ENCODE results near the gene ABCG5. TPM values are rescaled to one million over a fixed set of nuclear protein-coding genes. Genes with fewer than 3 reads are reported as not detected.

ABCG5 gene
- total and polyA plus RNA-seq, 7 donors: 0.01 to 0.08 TPM; not detected in 5

DNA sequence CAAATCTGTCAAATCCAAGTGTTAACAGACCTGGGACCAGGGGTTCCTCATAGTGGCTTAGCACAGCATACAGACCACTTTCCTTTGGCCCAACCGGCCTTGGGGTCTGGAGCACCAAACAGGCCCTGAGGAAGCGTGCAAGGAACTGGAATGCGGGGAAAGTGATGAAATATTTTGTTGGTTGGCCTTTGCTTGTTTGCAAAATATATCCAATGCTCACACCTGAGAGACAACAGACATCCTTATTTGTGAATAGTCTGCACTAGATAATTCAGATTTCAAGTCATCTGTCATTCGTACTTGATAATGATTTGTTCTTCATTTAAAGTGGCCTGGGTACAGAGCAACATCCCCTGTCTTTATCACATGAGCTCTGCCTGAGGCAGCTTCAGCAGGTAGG is 43.7 kb upstream of the ABCG5 start:
- Histone ChIP-seq H3K27me3 (ENCODE audit: insufficient read depth in 3 of 3, low read length in 2 of 3) (no peaks in the 10 kb centered on the region), H3K9me3 (no peaks in the 10 kb centered on the region), H3K27ac (no peak overlapping the region), H3K4me3 (no peak overlapping the region), H3K4me1 (no peaks in the 10 kb centered on the region), H3K36me3 (ENCODE audit: insufficient read depth in 1 of 2, low read depth in 1 of 2) (peaks cover 0 to 16% of the 10 kb centered on the region in 2 donors)
- WGBS, 3 donors: 87 to 90% (median 87%) methylated on average over 4 of the region's 4 CpGs
- ATAC-seq (no peak), DNase-seq (no peak)
- intact Hi-C loops (cut with DNase I): no loop called here
- TF ChIP-seq CTCF (IDR thresholded peaks at IDR 0.05): no peak

DNA sequence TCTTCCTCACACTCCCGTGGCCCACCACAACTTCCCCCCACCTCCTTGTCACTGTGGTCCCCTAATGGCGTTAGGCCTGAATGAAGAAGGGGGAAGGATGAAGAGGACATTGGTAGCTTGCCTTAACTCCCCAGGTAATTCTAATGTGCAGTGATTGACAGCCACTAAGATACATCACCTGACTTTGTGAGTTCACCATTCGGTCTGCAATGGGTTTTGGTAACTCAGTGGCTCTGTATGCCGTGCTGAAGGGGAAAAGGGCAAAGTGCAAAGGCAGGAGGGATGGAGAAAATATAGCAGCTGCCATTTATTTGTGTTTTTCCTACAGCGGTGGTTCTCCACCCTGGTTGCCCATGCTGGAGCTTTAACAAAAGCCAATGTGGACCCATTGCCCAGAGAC is 42.3 kb upstream of the ABCG5 start:
- intact Hi-C loops (cut with DNase I): no loop called here
- no peak for DNase-seq
- no peak for TF ChIP-seq CTCF (IDR thresholded peaks at IDR 0.05)
- 73 to 80% (median 76%) methylated on average over 5 of the region's 5 CpGs for WGBS, 3 donors
- ATAC-seq: no peak
- no peaks in the 10 kb centered on the region for H3K9me3 ChIP-seq
- no peak overlapping the region for H3K4me3 ChIP-seq
- H3K27me3 ChIP-seq (ENCODE audit: insufficient read depth in 3 of 3, low read length in 2 of 3): no peaks in the 10 kb centered on the region
- H3K27ac ChIP-seq: no peak overlapping the region
- H3K4me1 ChIP-seq: no peaks in the 10 kb centered on the region
- peaks cover 0 to 4% of the 10 kb centered on the region in 2 donors for H3K36me3 ChIP-seq (ENCODE audit: insufficient read depth in 1 of 2, low read depth in 1 of 2)

- Histone ChIP-seq H3K9me3 (no peaks in the 10 kb centered on the region), H3K36me3 (ENCODE audit: insufficient read depth in 1 of 2, low read depth in 1 of 2) (no peaks in the 10 kb centered on the region), H3K27me3 (ENCODE audit: insufficient read depth in 3 of 3, low read length in 2 of 3) (no peaks in the 10 kb centered on the region), H3K4me3 (no peak overlapping the region), H3K4me1 (no peaks in the 10 kb centered on the region), H3K27ac (no peak overlapping the region)
- WGBS, 3 donors: 82 to 99% (median 98%) methylated on average over 9 of the region's 9 CpGs
- ATAC-seq: no peak
- no peak for TF ChIP-seq CTCF (IDR thresholded peaks at IDR 0.05)
- intact Hi-C loops (cut with DNase I): no loop called here
- no peak for DNase-seq
These were observed 41.8 kb upstream of the ABCG5 start for GRCh38 chr2:43880471-43880870.

DNA sequence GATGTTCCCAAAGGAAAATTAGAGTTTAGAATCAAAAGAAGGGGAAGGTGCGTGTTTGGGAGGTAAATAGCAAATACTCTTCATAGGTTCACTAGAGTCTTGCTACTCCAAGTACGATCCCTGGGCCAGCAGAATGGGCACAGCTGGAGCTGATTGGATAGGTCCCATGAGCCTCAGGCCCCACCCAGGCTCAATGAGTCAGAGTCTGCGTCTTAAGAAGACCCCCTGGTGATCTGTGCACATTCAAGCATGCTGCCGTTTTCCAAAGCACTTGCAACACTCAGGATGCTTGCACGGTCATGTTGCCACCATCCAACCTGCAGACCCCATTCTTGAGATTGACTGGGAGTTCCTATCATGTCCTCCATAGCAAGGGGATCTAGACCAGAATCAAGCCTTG is 40.6 kb upstream of the ABCG5 start:
- 69 to 78% (median 74%) methylated on average over 5 of the region's 5 CpGs for WGBS, 3 donors
- Histone ChIP-seq H3K4me1 (no peaks in the 10 kb centered on the region), H3K36me3 (ENCODE audit: insufficient read depth in 1 of 2, low read depth in 1 of 2) (no peaks in the 10 kb centered on the region), H3K4me3 (no peak overlapping the region), H3K9me3 (no peaks in the 10 kb centered on the region), H3K27me3 (ENCODE audit: insufficient read depth in 3 of 3, low read length in 2 of 3) (no peaks in the 10 kb centered on the region), H3K27ac (no peak overlapping the region)
- no peak for DNase-seq
- intact Hi-C loops (cut with DNase I): no loop called here
- no peak for ATAC-seq
- TF ChIP-seq CTCF (IDR thresholded peaks at IDR 0.05): no peak

GRCh38 chr2:43877782-43878464 is 39.3 kb upstream of the ABCG5 start:
- DNase-seq (peak; percentile 51 to 68), ATAC-seq (peak; percentile 66 to 83 (median 72))
- WGBS, 3 donors: 35 to 39% (median 35%) methylated on average over 16 of the region's 16 CpGs
- peak; percentile 75 for TF ChIP-seq CTCF (IDR thresholded peaks at IDR 0.05)
- no peaks in the 10 kb centered on the region for H3K4me1 ChIP-seq
- no peaks in the 10 kb centered on the region for H3K36me3 ChIP-seq (ENCODE audit: insufficient read depth in 1 of 2, low read depth in 1 of 2)
- H3K27me3 ChIP-seq (ENCODE audit: insufficient read depth in 3 of 3, low read length in 2 of 3): no peaks in the 10 kb centered on the region
- H3K27ac ChIP-seq: no peak overlapping the region
- intact Hi-C loops (cut with DNase I): no loop called here
- H3K4me3 ChIP-seq: no peak overlapping the region
- no peaks in the 10 kb centered on the region for H3K9me3 ChIP-seq

Data from psoas muscle (tissue), 8 donors.